ENCODE results near the gene TMSB4X. TPM values are rescaled to one million over a fixed set of nuclear protein-coding genes. Genes with fewer than 3 reads are reported as not detected.

TMSB4X gene
- total and polyA plus RNA-seq, 2 of the 8 experiments (the other 6 are each of a cell fraction or from before 2014, with no cell fraction given) = 2,063 to 2,112 TPM

DNA sequence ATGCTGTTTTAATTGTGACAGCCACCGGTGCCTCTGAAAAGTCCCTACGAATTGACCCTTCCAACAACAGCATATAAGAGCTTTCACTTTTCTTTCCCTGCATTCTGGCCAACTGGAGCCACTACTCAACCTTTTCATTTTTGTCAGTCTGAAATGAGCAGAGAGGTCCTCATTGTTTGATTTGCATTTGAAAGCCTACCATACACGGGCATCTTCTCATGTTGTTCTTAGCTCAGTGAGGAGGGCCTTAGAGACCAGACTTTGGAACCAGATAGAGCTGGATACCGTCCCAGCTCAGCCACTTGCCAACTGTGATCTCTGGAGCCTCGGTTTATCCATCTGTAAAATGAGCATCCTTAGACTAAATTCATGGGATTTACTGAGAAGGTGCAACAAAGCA, 16.9 kb upstream of the TMSB4X start (continued):
- TF ChIP-seq, protein P1, sequence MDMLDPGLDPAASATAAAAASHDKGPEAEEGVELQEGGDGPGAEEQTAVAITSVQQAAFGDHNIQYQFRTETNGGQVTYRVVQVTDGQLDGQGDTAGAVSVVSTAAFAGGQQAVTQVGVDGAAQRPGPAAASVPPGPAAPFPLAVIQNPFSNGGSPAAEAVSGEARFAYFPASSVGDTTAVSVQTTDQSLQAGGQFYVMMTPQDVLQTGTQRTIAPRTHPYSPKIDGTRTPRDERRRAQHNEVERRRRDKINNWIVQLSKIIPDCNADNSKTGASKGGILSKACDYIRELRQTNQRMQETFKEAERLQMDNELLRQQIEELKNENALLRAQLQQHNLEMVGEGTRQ (IDR thresholded peaks at IDR 0.05; ENCODE audit: low read length) = no peak
- no peak for TF ChIP-seq CBX8 (IDR thresholded peaks at IDR 0.05; ENCODE audit: borderline replicate concordance, low read depth, low read length)

Data from H1 (cell line).